HL-60/S4 treated with retinoic acid at 250 ng/mL for 4 days and 3 days (cell line): Measurements from ENCODE around the gene BNIP3.

Experiments
- in situ Hi-C: fragments of 300-500 bp; cut with MboI; formaldehyde crosslinking; loops from 2 replicates; pipeline ENCODE4 v1.7.0; 2022; ENCODE audit warnings: low sequenced_read_pairs

BNIP3 gene, protein sequence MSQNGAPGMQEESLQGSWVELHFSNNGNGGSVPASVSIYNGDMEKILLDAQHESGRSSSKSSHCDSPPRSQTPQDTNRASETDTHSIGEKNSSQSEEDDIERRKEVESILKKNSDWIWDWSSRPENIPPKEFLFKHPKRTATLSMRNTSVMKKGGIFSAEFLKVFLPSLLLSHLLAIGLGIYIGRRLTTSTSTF

DNA sequence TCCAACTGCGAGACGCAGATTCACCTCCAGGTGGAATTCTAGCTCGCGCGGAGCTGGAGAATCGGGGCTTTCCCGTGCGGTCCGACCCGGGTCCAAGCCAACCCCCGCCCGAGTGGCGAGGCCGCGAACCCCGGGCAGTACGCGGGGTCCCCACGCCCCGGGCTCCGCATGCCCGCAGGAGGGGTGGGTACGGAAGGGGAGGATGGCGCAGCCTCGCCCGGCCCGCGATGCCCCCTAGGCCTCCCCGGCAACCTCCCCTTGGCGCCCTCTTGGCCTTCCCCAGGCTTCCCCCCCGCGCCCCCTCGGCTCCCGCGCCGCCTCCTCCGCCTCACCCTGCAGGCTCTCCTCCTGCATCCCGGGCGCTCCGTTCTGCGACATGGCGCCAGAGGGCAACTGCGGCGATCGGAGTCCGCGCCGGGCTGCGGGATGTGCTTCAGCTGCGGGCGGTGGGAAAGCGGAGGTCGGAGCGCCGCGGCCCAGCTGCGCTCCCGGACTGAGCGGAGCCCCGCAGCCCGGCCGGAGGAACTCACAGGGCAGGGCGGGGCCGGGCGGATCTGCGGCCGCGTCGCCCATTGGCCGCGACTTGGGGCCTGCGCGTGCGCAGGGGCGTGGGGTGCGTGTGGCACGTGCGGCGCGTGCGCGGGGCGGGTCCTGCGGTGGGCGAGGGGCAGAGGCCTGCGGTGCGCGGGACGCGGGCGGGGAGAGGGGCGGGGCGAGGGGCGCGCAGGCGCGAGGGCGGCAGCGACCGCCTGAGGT, at the start of gene BNIP3:
Gene BNIP3 (minus strand): TSS at position 495 of the 756 bp plus-strand sequence. CDS start 117 bp downstream, at position 378.
- in situ Hi-C loops = no loop called here

- in situ Hi-C loops = no loop called here
Observed at GRCh38 chr10:132030898-132031463, 49.3 kb upstream of the BNIP3 start.

- in situ Hi-C loops = loop anchor here (10.0 kb wide), 1 partner anchor 144 kb away; no protein-coding TSS in a partner anchor
Observed at GRCh38 chr10:132028706-132029105, 47.0 kb upstream of the BNIP3 start.

DNA sequence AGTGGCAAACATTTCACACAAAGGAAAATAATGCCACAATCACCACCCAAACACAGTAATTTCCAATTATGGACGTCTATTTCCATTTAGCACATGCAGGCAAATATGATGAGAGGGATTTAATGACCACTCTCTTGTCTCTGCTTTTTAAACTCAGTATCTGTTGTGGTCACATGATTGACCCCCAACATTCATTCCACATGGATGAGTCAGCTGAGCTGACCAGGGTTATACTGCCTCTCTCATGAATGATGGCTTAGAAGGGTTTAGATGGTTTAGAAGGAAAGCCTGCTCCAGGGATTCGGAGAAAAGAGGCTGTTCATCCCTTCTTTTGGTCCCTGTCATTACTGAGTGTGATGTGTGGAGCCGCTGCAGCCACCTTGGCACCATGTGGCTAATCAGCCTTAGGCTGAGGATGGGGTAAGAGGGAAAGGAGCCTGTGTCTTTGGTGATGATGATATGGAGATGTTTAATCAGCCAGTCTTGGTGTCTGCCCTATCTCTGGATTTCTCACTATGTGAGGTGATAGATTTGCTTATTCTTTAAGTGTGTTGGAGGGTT, 45.8 kb upstream of the BNIP3 start:
- in situ Hi-C loops = loop anchor here (10.0 kb wide), 1 partner anchor 143 kb away; no protein-coding TSS in a partner anchor

DNA sequence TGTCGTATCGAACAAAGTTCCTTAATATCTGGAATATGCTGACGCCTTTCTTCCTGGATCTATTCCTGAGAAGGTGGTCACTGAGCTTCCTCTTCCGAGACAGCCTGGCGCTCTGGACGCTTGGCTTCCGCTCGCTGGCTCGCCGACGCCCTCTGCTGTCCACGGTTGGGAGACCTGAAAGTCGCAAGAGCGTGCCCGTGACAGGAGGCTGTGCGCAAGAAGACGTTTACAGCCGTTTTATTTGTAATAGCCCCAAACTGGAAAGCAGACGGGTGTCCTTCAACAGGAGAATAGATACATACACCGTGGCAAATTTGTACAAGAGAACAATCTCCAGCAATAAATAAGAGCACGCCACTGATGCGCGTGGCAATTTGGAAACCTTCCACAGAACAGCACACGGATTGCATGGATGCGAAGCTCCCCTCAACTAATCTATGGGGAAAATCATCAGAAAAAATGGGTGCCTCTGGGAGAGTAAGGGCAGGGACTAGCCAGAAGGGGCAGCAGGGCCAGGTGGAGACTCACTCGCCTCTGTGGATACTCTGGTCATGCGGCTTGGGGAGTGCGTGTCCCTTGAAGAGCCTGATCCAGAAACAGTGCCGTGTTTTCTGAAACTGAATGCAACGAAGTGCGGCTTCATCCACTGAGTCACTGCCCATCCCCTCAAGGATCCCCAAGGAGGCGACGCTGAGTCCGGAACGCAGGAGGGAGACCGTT, 41.5 kb upstream of the BNIP3 start:
- in situ Hi-C loops = loop anchor here (10.0 kb wide), 1 partner anchor 138 kb away; no protein-coding TSS in a partner anchor

GRCh38 chr10:132022241-132022640, 40.5 kb upstream of the BNIP3 start:
- in situ Hi-C loops = loop anchor here (10.0 kb wide), 1 partner anchor 137 kb away; no protein-coding TSS in a partner anchor

- in situ Hi-C loops = loop anchor here (10.0 kb wide), 1 partner anchor 137 kb away; no protein-coding TSS in a partner anchor
Observed at GRCh38 chr10:132021504-132022143, 39.9 kb upstream of the BNIP3 start.

DNA sequence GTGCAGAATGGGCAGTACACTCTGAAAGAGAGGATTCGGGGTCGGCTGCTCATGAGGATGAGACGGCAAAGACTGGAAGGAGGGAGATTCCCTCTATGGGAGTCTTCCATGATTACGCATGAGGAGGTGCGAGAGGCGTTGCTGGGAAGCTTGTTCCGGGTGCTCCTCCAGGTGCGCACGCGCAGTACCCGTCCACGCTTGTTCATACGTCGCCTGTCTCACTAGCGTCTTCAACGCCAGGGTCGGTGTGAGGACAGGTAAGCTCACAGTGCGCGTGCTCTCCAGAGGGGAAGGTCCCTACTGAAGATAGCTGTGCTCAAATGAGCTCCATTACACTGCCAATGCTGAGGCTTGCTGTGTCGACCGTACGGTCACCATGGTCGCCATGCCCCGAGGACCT, 39.3 kb upstream of the BNIP3 start:
- in situ Hi-C loops = loop anchor here (10.0 kb wide), 1 partner anchor 136 kb away; no protein-coding TSS in a partner anchor

DNA sequence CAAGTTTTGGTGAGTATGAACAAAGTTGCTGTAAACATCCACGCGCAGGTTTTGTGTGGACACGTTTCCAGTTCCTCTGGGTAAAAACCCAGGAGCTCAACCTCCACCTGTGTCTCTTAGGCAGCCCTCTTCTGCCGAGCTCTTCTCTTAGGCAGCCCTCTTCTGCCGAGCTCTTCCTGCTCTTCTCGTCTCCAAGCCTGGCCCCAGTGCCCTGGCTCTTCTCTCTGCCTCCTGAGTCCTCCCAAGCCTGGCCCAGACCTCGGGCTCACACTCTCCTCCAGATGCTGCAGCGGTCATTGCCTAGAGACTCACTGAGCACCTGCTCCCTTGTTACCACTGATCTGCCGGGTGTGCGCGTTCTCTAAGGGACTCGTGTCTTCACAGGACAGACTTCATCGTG, 38.7 kb upstream of the BNIP3 start:
- in situ Hi-C loops = loop anchor here (10.0 kb wide), 1 partner anchor 136 kb away; no protein-coding TSS in a partner anchor

DNA sequence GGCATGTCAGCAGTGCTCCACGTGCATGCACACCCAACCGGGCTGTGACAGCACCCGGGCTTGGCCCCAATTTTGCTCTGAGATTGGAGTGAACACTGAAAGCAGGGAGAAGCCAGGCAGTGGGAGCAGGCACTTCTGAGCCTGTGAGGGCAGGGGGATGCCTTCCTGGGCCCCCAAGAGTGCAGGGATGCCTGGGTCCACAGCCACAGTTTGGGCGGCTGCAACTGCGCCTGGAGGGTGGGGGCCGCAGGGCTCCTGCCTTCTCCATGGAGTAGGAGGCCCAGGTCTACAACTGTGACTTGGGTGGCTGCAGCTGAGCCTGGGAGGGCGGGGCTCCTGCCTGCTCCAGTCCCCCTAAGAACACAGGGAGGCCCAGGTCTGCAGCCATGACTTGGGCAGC, 37.6 kb upstream of the BNIP3 start:
- in situ Hi-C loops = no loop called here

DNA sequence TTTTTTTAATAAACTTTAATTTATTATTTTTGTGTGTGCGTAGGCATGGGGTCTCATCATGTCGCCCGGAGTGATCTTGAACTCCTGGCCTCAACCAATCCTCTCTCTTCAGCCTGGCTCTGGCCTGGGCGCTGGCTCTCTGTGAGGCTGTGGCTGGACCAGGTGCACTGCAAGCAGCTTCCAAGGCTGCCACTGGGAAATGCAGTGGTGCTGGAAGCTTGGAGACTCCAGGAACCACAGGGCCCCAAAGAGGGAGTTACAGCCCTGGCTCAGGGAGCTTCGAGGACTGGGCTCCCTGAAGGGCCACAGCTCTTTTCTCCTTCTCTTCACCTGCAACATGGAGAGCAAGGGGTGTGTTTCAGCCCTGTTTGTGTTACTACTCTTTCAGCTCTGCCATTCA, 36.7 kb upstream of the BNIP3 start:
- in situ Hi-C loops = no loop called here

GRCh38 chr10:132016514-132016913, 34.8 kb upstream of the BNIP3 start:
- in situ Hi-C loops = no loop called here

GRCh38 chr10:132011445-132011844, 29.7 kb upstream of the BNIP3 start:
- in situ Hi-C loops = no loop called here

DNA sequence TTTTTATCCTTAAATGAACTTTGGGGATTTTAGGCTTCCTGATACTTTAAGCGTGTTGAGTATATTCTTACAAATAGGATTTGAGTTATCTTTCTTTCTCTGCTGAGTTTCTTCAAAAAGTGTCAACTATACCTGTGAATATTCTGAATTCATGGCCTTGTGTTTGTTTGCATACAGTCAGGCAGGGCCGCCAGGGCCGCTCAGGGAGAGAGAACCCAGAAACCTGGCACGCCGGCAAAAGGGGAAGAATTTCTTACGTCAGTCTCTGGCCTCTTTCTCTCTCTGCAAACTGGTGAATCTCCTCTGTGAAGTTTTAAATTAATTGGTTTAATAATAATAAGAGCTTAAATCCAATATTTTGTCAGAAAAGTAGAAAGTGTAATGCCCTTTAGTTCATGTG, 29.3 kb upstream of the BNIP3 start:
- in situ Hi-C loops = no loop called here

DNA sequence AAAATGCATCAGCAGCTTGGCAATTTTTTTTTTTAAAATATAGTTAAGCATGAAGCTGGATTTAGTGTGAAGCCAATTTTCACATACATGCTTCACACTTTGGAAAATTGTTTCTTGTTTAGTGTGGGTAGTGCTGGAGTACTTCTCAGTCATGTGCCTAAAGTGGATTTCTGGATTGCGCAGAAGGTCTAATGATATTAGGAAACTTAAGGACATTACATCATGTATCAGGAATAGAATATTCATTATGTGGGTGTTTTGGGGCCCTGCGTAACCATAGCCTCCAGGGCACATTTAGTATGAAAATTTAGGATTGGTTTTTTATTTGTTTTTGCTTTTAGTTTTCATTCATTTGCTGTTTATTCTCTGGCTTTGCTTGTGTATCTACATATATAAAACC, 28.8 kb upstream of the BNIP3 start:
- in situ Hi-C loops = no loop called here

DNA sequence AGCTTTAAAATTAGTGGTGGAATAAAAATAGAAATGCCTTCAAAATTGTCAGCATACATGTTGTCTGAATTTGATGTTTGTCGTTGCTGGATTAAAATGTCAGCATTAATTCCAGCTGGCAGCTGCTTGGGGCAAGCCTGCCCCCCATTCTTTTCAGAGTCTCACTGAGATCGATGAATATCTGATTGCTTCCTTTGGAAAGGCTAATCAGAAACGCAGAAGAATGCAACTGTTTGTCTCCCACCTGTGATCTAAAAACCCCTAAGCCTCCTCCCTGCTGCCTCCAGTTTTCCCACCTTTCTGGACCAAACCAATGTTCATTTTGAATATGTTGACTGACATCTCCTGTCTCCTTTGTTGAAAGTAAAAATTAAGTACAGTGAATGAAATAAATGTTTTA, 27.9 kb upstream of the BNIP3 start:
- in situ Hi-C loops = no loop called here

DNA sequence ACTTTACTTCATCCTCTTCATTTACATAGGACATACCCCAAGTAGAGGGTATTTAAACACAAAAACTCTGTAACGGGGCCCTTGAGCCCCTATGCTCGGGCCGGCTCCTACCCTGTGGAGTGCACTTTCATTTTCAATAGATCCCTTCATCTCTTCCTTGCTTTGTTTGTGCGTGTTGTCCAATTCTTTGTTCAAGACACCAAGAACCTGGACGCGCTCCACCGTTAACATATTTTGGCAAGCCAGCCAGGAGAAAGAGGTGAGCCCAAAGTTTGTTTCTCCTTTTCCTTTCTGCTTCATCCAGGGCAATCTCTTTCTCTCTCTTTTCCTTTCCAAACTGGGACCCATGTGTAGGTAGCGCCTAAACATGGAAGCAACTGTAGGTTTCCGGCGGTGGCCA, 26.0 kb upstream of the BNIP3 start:
- in situ Hi-C loops = no loop called here

GRCh38 chr10:132006966-132007365, 25.2 kb upstream of the BNIP3 start:
- in situ Hi-C loops = no loop called here

- in situ Hi-C loops = no loop called here
Observed at GRCh38 chr10:132005147-132005546, 23.4 kb upstream of the BNIP3 start.

DNA sequence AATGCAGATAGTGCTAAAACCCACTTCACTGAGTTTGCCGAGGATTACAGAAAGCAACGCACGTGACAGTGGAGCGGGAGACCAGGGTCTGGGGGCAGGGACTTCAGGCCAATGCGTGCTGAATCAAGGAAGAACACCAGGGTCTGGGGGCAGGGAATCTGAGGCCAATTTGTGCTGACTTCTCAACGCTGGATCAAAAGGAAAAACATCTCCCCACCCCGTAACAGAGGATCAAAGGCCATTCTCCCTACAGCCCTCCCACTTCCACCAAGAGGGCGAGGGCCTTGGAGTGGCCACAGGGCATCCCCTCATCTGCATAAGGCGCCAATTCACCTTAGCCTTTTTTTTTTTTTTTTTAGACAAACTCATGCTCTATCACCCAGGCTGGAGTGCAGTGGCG, 22.3 kb upstream of the BNIP3 start:
- in situ Hi-C loops = no loop called here
